GM06990 (cell line): Measurements from ENCODE around the gene EIF2B2.

ENCODE experiments used
- DNase-seq: peaks from one replicate; pipeline ENCODE4 v3.0.0-alpha.2; 2011; ENCODE audit not compliant: insufficient read length; ENCODE audit errors: extremely low read depth
- H3K27me3 ChIP-seq: replicated peaks from 2 replicates; pipeline ENCODE4 v1.6.0; 2011; ENCODE audit warnings: low read length; ENCODE audit not compliant: control insufficient read depth, insufficient read depth
- H3K36me3 ChIP-seq: 2 replicates; pipeline ENCODE4 v1.5.1; 2011; ENCODE audit warnings: low read length; ENCODE audit not compliant: control insufficient read depth, insufficient read depth
- H3K4me3 ChIP-seq: replicated peaks from 2 replicates; pipeline ENCODE4 v1.5.1; 2011; ENCODE audit warnings: low read depth, mild to moderate bottlenecking, control low read depth, low read length
- TF ChIP-seq, protein P1 (sequence below): IDR thresholded peaks from 2 replicates; pipeline ENCODE4 v1.5.1; 2011; ENCODE audit warnings: low read length, control low read depth, mild to moderate bottlenecking, inconsistent platforms; ENCODE audit not compliant: insufficient read depth, poor library complexity, severe bottlenecking

The EIF2B2 gene

GRCh38 chr14:75005357-75005756, 2.6 kb downstream of the EIF2B2 start:
- DNase-seq: no peak
- TF ChIP-seq, protein P1, sequence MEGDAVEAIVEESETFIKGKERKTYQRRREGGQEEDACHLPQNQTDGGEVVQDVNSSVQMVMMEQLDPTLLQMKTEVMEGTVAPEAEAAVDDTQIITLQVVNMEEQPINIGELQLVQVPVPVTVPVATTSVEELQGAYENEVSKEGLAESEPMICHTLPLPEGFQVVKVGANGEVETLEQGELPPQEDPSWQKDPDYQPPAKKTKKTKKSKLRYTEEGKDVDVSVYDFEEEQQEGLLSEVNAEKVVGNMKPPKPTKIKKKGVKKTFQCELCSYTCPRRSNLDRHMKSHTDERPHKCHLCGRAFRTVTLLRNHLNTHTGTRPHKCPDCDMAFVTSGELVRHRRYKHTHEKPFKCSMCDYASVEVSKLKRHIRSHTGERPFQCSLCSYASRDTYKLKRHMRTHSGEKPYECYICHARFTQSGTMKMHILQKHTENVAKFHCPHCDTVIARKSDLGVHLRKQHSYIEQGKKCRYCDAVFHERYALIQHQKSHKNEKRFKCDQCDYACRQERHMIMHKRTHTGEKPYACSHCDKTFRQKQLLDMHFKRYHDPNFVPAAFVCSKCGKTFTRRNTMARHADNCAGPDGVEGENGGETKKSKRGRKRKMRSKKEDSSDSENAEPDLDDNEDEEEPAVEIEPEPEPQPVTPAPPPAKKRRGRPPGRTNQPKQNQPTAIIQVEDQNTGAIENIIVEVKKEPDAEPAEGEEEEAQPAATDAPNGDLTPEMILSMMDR: no peak
- Histone ChIP-seq H3K4me3 (no peak overlapping the region), H3K27me3 (no peaks in the 10 kb centered on the region), H3K36me3 (peaks cover 18% of the 10 kb centered on the region)

GRCh38 chr14:75009176-75009575, 6.5 kb downstream of the EIF2B2 start:
- TF ChIP-seq, protein P1: no peak
- no peak for DNase-seq

GRCh38 chr14:75010472-75011093, 7.9 kb downstream of the EIF2B2 start:
- Histone ChIP-seq H3K36me3 (peaks cover 21% of the 10 kb centered on the region), H3K4me3 (no peak overlapping the region), H3K27me3 (no peaks in the 10 kb centered on the region)
- DNase-seq: no peak
- TF ChIP-seq, protein P1: no peak

More at GRCh38 chr14:75009176-75009575, 6.5 kb downstream of the EIF2B2 start:
- Histone ChIP-seq H3K36me3 (peaks cover 19% of the 10 kb centered on the region), H3K27me3 (no peaks in the 10 kb centered on the region), H3K4me3 (no peak overlapping the region)

DNA sequence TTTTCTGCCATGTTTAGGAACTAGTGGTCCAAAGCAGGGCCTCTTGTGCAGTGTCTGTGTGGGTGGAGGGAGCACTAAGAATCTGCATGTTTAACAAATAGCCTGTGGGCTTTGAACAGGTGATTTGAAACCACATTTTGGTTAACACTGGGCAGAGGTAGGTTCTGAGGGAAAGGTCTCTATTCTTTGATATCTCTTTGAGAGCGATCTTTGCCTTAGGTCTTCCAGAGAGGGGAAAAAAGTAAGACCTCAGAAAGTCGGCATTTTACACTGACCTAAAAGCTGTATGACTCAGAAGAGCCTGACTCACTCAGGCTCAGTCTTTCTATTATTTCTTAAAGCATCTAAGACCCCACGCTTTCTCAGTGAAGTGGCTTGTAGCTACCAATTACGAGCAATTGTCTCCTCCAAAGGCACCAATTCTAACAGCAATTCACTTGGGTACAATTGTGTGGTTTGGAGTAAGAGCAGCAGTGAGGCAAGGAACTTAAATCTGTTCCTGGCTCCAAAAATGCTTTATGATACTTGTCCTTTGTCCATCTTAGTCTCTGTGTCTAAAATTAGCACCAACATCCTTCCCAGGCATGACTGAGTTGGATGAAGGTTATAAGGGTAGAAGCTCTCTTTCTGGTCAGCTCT, 8.8 kb downstream of the EIF2B2 start:
- Histone ChIP-seq H3K36me3 (peaks cover 18% of the 10 kb centered on the region), H3K4me3 (no peak overlapping the region), H3K27me3 (no peaks in the 10 kb centered on the region)
- DNase-seq: no peak
- TF ChIP-seq, protein P1: no peak

GRCh38 chr14:75013290-75013689, 10.6 kb downstream of the EIF2B2 start:
- Histone ChIP-seq H3K36me3 (peaks cover 16% of the 10 kb centered on the region), H3K27me3 (no peaks in the 10 kb centered on the region), H3K4me3 (no peak overlapping the region)
- no peak for DNase-seq
- TF ChIP-seq, protein P1: no peak

- TF ChIP-seq, protein P1: no peak
- H3K36me3 ChIP-seq: peaks cover 10% of the 10 kb centered on the region
- H3K27me3 ChIP-seq: no peaks in the 10 kb centered on the region
- no peak for DNase-seq
- no peak overlapping the region for H3K4me3 ChIP-seq
Measured at GRCh38 chr14:75015496-75015895, 12.8 kb downstream of the EIF2B2 start.
